Activated T-cell treated with anti-CD3 and anti-CD28 coated beads for 24 hours (primary cell): ENCODE results near the gene RASSF3.
A peak's percentile ranks its signal among the peaks of the same experiment; 100 is the strongest.

ENCODE experiments used
- DNase-seq: peaks from one replicate; pipeline ENCODE4 v3.0.0-alpha.2; 2020; ENCODE audit warnings: low read depth

The RASSF3 gene

GRCh38 chr12:64669270-64669842, 59.1 kb downstream of the RASSF3 start:
- DNase-seq: peak; percentile 28

- DNase-seq: no peak
Observed at GRCh38 chr12:64670019-64670418, 59.7 kb downstream of the RASSF3 start.

- peak; percentile 20 for DNase-seq
Observed at GRCh38 chr12:64670919-64671639, 60.8 kb downstream of the RASSF3 start.

GRCh38 chr12:64671681-64672080, 61.4 kb downstream of the RASSF3 start:
- DNase-seq: no peak

GRCh38 chr12:64672925-64673409, 62.7 kb downstream of the RASSF3 start:
- DNase-seq: no peak

- DNase-seq: no peak
Observed at GRCh38 chr12:64673490-64674169, 63.3 kb downstream of the RASSF3 start.

GRCh38 chr12:64674367-64674922, 64.2 kb downstream of the RASSF3 start:
- DNase-seq: no peak

- DNase-seq: no peak
Observed at GRCh38 chr12:64675795-64676194, 65.5 kb downstream of the RASSF3 start.

- DNase-seq: no peak
Observed at GRCh38 chr12:64678248-64678647, 68.0 kb downstream of the RASSF3 start.

- no peak for DNase-seq
Observed at GRCh38 chr12:64678835-64679234, 68.5 kb downstream of the RASSF3 start.

- peak; percentile 42 for DNase-seq
Observed at GRCh38 chr12:64679487-64680001, 69.2 kb downstream of the RASSF3 start.

GRCh38 chr12:64680235-64680634, 69.9 kb downstream of the RASSF3 start:
- no peak for DNase-seq

GRCh38 chr12:64681200-64682052, 71.1 kb downstream of the RASSF3 start:
- no peak for DNase-seq

GRCh38 chr12:64682572-64683277, 72.4 kb downstream of the RASSF3 start:
- no peak for DNase-seq

GRCh38 chr12:64683816-64684543, 73.7 kb downstream of the RASSF3 start:
- no peak for DNase-seq

- DNase-seq: no peak
Observed at GRCh38 chr12:64685050-64685449, 74.8 kb downstream of the RASSF3 start.

GRCh38 chr12:64685605-64686004, 75.3 kb downstream of the RASSF3 start:
- DNase-seq: no peak

GRCh38 chr12:64687816-64688215, 77.5 kb downstream of the RASSF3 start:
- no peak for DNase-seq

GRCh38 chr12:64688219-64688618, 77.9 kb downstream of the RASSF3 start:
- no peak for DNase-seq

- DNase-seq: no peak
Observed at GRCh38 chr12:64688715-64689114, 78.4 kb downstream of the RASSF3 start.
